Thyroid gland (tissue), 4 donors: ENCODE data around the gene MTCH2.

Source experiments
- CTCF ChIP-seq, 6 experiments: fragments of 200-600 bp in 3 of 6; fragments of 450-650 bp in 3 of 6; sonication (generic) in 3 of 6; IDR thresholded peaks; one replicate each; pipeline ENCODE4 v1.5.1; 2016 to 2019; ENCODE audit warnings: antibody characterized with exemption in 6 of 6, mild to moderate bottlenecking in 2 of 6, inconsistent platforms in 1 of 6, moderate library complexity in 1 of 6
- POLR2A ChIP-seq, 2 donors: fragments of 450-650 bp; IDR thresholded peaks; one replicate each; pipeline ENCODE4 v1.6.1; 2017; ENCODE audit warnings: antibody characterized with exemption in 2 of 2, mild to moderate bottlenecking in 2 of 2, moderate library complexity in 1 of 2

DNA sequence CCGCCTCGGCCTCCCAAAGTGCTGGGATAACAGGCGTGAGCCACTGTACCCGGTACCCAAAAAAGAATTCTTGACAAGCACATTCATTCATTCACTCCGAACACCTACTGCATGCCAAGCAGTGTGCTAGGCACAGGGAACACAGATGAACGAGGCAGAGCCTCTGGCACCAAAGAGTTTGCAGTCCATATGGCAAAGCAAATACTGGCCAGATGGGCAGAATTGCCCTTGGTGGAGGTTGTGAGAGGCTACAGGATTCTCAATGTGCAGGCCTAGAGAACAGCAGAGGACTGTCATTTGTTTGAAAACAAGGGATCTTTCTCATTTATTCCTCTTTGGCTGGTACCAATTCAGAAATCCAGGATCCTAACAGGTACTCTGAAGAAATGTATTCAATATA, 27.5 kb upstream of the MTCH2 start:
- TF ChIP-seq CTCF (IDR thresholded peaks at IDR 0.05) (no peak), POLR2A (IDR thresholded peaks at IDR 0.05) (no peak)
